Fibroblast of lung (primary cell): ENCODE data around the gene ABCB8. TPM values are rescaled to one million over a fixed set of nuclear protein-coding genes. Genes with fewer than 3 reads are reported as not detected.

ENCODE experiments used
- DNase-seq, 2 donors: peaks; one replicate each; pipeline versions ENCODE4 v3.0.0 to v3.0.0-alpha.2; 2010; ENCODE audit warnings: low read depth in 2 of 2
- H2AFZ ChIP-seq: 2 replicates; pipeline ENCODE4 v1.5.1; 2012; ENCODE audit warnings: low read length, control low read depth, inconsistent platforms
- H3K27ac ChIP-seq: 2 replicates; pipeline ENCODE4 v1.5.1; 2011; ENCODE audit warnings: low read length, control low read depth; ENCODE audit not compliant: insufficient read depth
- H3K27me3 ChIP-seq: 2 replicates; pipeline ENCODE4 v1.5.1; 2011; ENCODE audit warnings: mild to moderate bottlenecking, low read length; ENCODE audit not compliant: control insufficient read depth, insufficient read depth
- H3K36me3 ChIP-seq: 2 replicates; pipeline ENCODE4 v1.5.1; 2011; ENCODE audit warnings: low read length; ENCODE audit not compliant: control insufficient read depth, insufficient read depth
- H3K4me1 ChIP-seq: 2 replicates; pipeline ENCODE4 v1.5.1; 2011; ENCODE audit warnings: low read length; ENCODE audit not compliant: control insufficient read depth, insufficient read depth; ENCODE audit errors: extremely low read depth
- H3K4me2 ChIP-seq: 2 replicates; pipeline ENCODE4 v1.5.1; 2011; ENCODE audit warnings: low read length, control low read depth; ENCODE audit not compliant: insufficient read depth; ENCODE audit errors: extremely low read depth
- H3K4me3 ChIP-seq, 4 experiments: fragments of 200-600 bp in 1 of 4; sonication (generic) in 1 of 4; replicated peaks in 1 of 4; 2 replicates each; pipeline ENCODE4 v1.5.1; 2011 to 2016; ENCODE audit warnings: low read length in 4 of 4, low read depth in 3 of 4, mild to moderate bottlenecking in 3 of 4, control low read depth in 2 of 4, inconsistent platforms in 1 of 4, mixed read lengths in 1 of 4; ENCODE audit not compliant: insufficient read depth in 1 of 4; ENCODE audit errors: control extremely low read depth in 1 of 4
- H3K79me2 ChIP-seq: 2 replicates; pipeline ENCODE4 v1.5.1; 2012; ENCODE audit warnings: mild to moderate bottlenecking, low read length, inconsistent platforms; ENCODE audit not compliant: control insufficient read depth, insufficient read depth
- H3K9ac ChIP-seq: 2 replicates; pipeline ENCODE4 v1.5.1; 2011; ENCODE audit warnings: mild to moderate bottlenecking, low read length, control low read depth; ENCODE audit not compliant: insufficient read depth
- H3K9me3 ChIP-seq: 2 replicates; pipeline ENCODE4 v1.5.1; 2012; ENCODE audit warnings: low read depth, low read length; ENCODE audit not compliant: control insufficient read depth, insufficient read depth
- H4K20me1 ChIP-seq: 2 replicates; pipeline ENCODE4 v1.5.1; 2011; ENCODE audit warnings: low read length; ENCODE audit not compliant: control insufficient read depth, insufficient read depth; ENCODE audit errors: extremely low read depth
- CTCF ChIP-seq, 2 donors: IDR thresholded peaks in 1 of 2; conservative IDR thresholded peaks in 1 of 2; 1 replicate in 1 of 2; 2 replicates in 1 of 2; pipeline ENCODE4 v1.5.1; 2011 to 2012; ENCODE audit warnings: low read length in 2 of 2, control low read depth in 1 of 2, inconsistent platforms in 1 of 2, low read depth in 1 of 2, mild to moderate bottlenecking in 1 of 2
- EZH2 ChIP-seq: IDR thresholded peaks from 2 replicates; pipeline ENCODE4 v1.5.1; 2012; ENCODE audit warnings: low read length, control low read depth, mild to moderate bottlenecking; ENCODE audit errors: missing control alignments
- polyA plus RNA-seq, 2 donors: library from polyadenylated mRNA; depleted of rRNA in 1 of 2; stranded (reverse) in 1 of 2; unstranded in 1 of 2; fragments of >200 nt; gene quantifications; 2 replicates each; pipeline ENCODE4 v1.2.1, GENCODE V29; 2011 to 2012; ENCODE audit warnings: missing spikeins in 1 of 2
- total RNA-seq: library from RNA; depleted of rRNA; stranded (reverse); fragments of >200 nt; gene quantifications from 2 replicates; pipeline ENCODE4 v1.2.1, GENCODE V29; 2014

ABCB8 gene
- total and polyA plus RNA-seq, 2 donors (not counting 1 experiment from before 2014, with no cell fraction given), result 12.1 to 20.0 TPM

DNA sequence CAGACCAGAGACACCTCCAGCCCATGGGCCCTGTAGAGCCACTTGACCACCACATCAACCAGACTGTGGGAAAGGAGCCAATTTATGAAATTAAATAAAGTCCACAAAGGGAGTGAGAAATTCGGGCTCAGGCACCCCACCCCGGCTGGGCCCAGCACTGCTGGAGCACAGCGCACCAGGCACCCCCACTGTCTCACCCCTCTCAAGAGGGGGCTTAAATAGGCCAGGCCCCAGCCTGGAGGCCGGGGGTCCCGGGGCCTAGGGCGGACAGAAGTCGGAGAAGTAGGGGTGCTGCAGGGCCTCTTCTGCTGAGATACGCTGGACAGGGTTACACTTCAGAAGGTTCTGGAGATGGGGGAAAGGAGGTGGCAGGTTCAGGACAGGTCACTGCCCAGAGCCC, 25.5 kb downstream of the ABCB8 start:
- Histone ChIP-seq H3K9ac (no peak overlapping the region), H3K27ac (no peak overlapping the region), H3K79me2 (no peaks in the 10 kb centered on the region), H3K4me3 (no peak overlapping the region), H3K4me2 (no peak overlapping the region), H3K9me3 (no peaks in the 10 kb centered on the region), H3K36me3 (no peaks in the 10 kb centered on the region), H2AFZ (no peak overlapping the region), H3K4me1 (peaks cover 9% of the 10 kb centered on the region), H3K27me3 (no peaks in the 10 kb centered on the region), H4K20me1 (no peaks in the 10 kb centered on the region)
- TF ChIP-seq CTCF (conservative IDR thresholded peaks at IDR 0.05 in 1 of 2, IDR thresholded peaks at IDR 0.05 in 1 of 2; ENCODE audit: low read depth in 1 of 2, low read length in 2 of 2) (no peak), EZH2 (no peak)
- DNase-seq, result no peak

GRCh38 chr7:151056283-151056665, 28.0 kb downstream of the ABCB8 start:
- no peaks in the 10 kb centered on the region for H4K20me1 ChIP-seq
- H2AFZ ChIP-seq, result no peak overlapping the region
- no peak overlapping the region for H3K27ac ChIP-seq
- no peak for TF ChIP-seq CTCF (conservative IDR thresholded peaks at IDR 0.05 in 1 of 2, IDR thresholded peaks at IDR 0.05 in 1 of 2; ENCODE audit: low read depth in 1 of 2, low read length in 2 of 2)
- no peak for TF ChIP-seq EZH2
- DNase-seq, result no peak
- H3K36me3 ChIP-seq, result no peaks in the 10 kb centered on the region
- H3K9ac ChIP-seq, result no peak overlapping the region
- peaks cover 15% of the 10 kb centered on the region for H3K4me1 ChIP-seq
- H3K27me3 ChIP-seq, result no peaks in the 10 kb centered on the region
- H3K9me3 ChIP-seq, result no peaks in the 10 kb centered on the region
- peak overlapping the region; percentile 29 for H3K4me2 ChIP-seq
- H3K79me2 ChIP-seq, result peaks cover 14% of the 10 kb centered on the region
- H3K4me3 ChIP-seq, result no peak overlapping the region

- DNase-seq, result no peak
- no peaks in the 10 kb centered on the region for H3K9me3 ChIP-seq
- peaks cover 17% of the 10 kb centered on the region for H3K4me1 ChIP-seq
- peaks cover 21% of the 10 kb centered on the region for H3K79me2 ChIP-seq
- no peaks in the 10 kb centered on the region for H3K27me3 ChIP-seq
- no peak overlapping the region for H3K9ac ChIP-seq
- no peak overlapping the region for H3K27ac ChIP-seq
- H3K4me2 ChIP-seq, result peak overlapping the region; percentile 85
- H4K20me1 ChIP-seq, result no peaks in the 10 kb centered on the region
- H3K36me3 ChIP-seq, result no peaks in the 10 kb centered on the region
- TF ChIP-seq EZH2 (no peak), CTCF (conservative IDR thresholded peaks at IDR 0.05 in 1 of 2, IDR thresholded peaks at IDR 0.05 in 1 of 2; ENCODE audit: low read depth in 1 of 2, low read length in 2 of 2) (no peak)
- no peak overlapping the region for H2AFZ ChIP-seq
- peak overlapping the region; percentile 61 to 89 (median 78) for H3K4me3 ChIP-seq
Measured at GRCh38 chr7:151056666-151057505, 28.6 kb downstream of the ABCB8 start.
